Activated CD4-positive, alpha-beta T cell treated with anti-CD3 and anti-CD28 coated beads, Interleukin-2, amount 50 U/mL, for 16 hours (primary cell): Measurements from ENCODE around the gene SCUBE1.
A peak's percentile ranks its signal among the peaks of the same experiment; 100 is the strongest.

Experiments used
- DNase-seq: peaks from one replicate; pipeline ENCODE4 v3.0.0-alpha.2; 2020

SCUBE1 gene

GRCh38 chr22:43275545-43276317, 67.4 kb downstream of the SCUBE1 start:
- peak; percentile 10 for DNase-seq

GRCh38 chr22:43274595-43275240, 68.5 kb downstream of the SCUBE1 start:
- DNase-seq: no peak

GRCh38 chr22:43273902-43274484, 69.2 kb downstream of the SCUBE1 start:
- DNase-seq: peak; percentile 69

DNA sequence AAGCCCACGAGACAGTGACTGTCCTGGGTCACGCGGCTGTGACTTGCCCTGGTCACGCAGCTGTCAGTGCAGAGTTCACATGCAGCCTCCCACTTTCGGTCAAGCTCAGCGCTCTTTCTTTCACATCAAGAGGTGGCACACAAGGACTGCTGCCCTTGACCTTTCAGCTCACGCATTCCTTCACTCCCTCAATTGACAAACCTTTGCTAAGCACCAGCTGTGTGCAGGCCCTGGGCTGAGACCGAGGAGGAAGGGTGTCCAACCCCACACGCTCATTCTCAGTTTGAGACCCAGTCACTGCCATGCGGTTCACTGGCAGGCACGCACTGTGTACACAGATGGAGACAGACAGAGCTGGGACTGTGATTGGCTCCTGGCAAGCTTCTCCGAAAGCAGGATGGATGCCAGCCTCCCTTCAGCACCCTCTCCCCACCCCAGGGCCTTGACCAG, 70.3 kb downstream of the SCUBE1 start:
- DNase-seq: no peak

DNA sequence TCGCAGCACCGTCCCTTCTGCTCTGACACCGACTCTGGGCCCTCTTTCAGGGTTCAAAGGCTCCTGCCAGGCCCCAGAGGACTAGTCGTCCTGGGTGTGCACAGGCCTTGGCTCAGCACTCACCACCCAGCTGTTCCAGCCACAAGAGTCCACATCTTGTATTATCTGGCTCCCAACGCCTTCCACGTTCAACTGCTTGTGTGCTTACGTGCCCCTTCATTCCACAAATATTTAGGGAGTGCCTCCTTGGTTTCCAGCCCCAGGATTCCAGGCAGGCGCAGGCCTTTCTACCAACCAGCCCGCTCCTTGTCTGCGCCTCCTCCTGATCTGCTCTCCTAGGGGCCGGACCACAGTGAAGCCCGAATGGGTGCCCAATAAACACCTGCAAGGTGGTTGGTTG, 70.9 kb downstream of the SCUBE1 start:
- no peak for DNase-seq

DNA sequence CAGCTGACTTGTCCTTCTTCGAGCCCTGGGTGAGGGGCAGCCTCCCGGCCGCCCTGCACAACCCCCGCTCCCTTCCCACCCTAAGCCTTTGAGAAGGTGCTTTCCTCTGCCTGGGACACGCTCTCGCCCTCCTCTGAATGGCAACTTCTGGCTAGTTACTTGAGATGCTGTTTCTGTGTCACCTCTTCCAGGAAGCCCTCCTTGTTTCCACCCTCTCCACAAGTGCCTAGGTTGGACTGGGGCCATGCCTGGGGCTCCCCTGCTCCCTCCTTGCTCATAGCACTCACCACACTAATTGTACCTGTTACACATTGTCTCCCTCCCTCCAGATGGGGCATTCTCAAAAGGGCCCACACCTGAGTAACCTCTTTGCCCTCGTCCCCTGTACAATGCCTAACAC, 72.2 kb downstream of the SCUBE1 start:
- DNase-seq: no peak

- no peak for DNase-seq
Observed at GRCh38 chr22:43270314-43270908, 72.8 kb downstream of the SCUBE1 start.

DNA sequence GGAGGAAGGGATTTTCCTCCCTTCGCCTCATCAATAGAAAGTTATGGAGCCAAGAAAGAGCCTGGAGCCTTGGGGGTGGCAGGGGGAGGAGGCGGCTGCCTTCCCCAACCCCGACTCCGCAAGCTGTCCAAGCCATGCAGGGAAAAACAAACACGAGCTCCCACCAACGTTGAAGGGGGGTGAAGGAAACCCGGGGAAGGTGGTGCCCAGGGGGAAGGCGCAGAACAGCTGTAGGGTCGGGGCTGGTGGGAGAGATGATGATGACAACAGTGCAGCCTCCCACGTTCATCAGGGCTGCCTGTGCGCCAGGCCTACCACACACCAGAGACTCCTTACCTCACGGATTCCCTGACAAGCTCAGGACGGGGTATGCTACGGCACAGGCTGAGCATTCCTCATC, 73.5 kb downstream of the SCUBE1 start:
- no peak for DNase-seq

DNA sequence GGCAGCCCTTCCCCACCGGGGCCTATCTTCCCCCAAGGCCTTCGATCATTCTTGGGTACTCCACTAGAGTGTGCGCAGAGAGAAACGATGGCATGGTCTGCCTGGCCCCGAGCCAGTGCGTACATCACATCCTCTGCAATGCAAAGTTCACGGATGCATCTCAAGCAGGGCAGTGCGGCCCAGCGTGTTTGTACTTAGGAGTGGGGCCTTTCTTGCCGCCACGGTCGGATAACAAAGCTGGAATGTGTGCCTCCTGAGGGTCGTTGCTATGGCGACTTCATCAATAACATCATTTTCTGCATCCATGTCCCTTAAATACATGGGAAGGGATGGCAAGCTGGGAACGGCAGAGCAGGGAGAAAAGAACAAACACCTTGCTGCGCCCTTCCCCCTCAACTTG, 73.9 kb downstream of the SCUBE1 start:
- no peak for DNase-seq

DNA sequence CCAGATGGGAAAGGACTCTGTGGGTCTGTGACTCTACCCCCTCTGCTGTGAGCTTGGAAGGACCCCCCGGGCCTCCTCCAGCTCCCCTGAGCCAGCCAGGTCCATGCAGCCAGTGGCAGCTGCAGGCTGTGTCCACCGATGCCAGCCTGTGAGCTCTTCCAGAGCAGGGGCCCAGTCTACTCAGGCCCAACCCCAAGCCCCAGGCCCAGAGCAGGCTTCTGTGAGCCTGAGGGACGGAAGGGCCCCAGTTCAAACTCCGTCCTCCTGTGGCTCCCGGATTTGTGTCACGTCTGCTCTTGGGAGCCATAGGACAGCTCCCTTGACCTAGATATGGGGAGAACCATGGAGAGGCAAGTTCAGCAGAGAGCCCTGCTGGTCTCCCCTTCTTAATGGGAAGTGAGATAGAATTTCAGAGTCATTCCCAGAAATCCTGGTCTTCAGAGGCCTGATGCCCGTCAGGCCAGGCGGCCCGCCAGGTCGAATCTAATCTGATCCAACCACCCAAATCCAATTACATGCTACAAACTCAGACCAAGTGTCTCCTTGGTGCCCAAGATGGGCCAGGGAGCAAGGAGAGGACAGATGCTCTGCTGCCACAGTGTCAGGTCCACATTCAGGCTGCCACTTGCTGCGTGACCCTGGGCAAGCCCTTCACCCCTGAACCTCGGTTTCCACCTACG, 75.1 kb downstream of the SCUBE1 start:
- DNase-seq: no peak

GRCh38 chr22:43267332-43267980, 75.7 kb downstream of the SCUBE1 start:
- no peak for DNase-seq

DNA sequence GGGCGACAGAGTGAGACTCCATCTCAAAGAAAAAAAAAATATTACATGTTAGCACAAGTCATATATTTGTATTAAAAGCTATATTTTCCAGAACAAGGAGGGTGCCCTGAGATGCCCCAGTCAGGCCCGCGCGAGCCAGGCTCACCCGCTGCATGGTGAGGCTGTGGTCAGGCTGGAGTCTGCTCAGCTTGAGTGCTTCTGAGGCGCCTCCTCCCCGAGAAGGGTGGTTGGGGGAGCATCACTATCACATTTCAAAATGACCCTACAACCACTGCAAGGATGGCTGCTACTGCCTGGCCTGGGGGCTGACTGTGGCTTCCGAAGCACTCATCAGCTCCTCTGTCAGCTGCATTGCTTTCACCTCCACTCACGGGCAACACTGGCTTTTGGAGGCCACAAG, 77.1 kb downstream of the SCUBE1 start:
- no peak for DNase-seq

- DNase-seq: peak; percentile 93
Observed at GRCh38 chr22:43263645-43264514, 79.3 kb downstream of the SCUBE1 start.

DNA sequence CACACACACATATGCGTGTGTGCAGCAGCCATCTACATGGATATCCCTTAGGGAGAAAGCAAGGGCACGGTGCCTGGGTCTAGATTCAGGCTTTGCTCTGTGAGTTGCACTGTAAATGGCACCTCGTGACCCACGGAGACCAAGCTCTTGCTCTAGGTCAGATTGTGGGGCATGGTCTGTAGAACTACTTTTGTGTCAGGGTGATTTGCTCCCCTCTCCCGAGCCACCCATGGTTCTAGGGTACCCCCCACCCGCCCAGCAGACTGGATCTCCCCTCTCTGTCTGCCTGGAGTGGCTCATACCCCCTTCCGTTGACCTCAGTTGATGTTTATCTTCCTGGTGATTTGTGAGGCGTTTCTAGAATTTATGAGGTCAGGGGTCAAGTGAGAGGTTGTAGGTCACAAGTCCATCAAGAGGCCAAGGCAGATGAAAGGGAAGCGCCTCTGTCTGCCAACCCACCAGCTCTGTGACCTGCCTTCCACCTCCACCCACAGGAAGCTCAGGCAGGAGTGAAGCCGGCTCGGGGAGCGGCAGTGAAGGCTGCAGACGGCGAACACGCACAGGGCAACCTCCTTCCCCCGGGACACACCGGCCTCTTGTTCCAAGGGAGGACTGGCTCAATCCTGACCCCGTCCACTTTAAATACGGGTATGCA, 80.1 kb downstream of the SCUBE1 start:
- peak; percentile 52 for DNase-seq

DNA sequence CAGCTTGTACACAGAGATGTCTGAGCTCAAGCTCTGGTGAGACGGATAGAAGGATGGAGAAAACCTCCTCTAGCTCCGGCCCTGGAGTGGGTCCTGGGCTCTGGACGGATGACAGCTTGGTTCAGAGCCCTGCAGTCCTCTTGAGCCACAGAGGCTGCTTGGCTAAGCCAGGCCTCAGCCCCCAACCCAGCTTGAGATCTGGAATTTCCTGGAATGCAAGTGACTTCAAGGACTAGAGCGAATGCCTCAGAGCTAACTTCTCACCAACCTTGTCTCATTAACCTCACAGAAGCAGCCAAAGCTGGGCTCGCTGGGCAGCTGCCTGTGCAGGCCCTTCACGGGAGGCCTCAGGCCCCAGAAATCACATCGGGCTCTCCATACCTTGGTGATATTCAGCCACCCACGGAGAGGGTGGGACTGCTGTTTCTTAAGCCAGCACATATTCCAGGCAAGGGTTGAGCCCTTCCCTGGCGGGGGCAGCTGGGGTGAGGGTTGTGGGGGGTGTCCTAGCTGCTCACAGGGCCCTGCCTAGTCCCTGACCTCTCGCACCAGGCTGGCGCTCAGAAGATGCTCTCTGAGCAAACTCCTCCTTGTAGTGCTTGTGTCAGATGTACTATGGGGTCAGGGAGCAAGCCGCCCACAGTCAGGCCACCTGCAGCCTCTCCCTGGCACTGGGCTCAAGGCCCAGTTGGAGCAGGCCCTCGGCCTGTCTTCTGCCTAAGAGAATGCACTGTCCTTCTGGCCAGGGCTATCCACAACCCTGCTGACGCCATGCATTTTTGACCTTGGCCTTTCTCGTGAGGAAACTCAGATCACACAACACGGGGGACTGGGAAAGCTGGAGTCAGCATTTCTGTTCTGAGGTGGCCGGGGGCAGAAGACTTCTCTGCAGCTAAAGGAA, 82.6 kb downstream of the SCUBE1 start:
- no peak for DNase-seq

GRCh38 chr22:43257961-43258360, 85.2 kb downstream of the SCUBE1 start:
- DNase-seq: no peak

DNA sequence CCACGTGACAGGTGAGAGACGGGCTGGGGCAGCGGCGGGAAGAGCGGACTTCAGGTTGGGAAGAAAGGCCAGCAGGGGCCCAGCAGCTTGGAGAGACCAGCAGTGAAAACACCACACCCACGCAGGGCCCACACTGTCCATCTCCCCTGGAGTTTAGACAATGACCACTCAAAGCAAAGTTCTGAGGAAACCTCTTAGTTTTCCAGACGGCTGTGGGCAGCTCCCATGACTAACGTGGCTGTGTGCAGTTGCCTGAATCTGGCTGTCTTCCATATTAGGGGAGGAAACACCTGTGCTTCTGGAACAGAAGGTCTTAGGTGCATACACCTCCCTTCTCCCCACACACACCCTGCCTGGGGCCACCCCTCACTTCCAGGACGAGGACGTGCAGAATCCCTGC, 85.6 kb downstream of the SCUBE1 start:
- DNase-seq: no peak

GRCh38 chr22:43256976-43257545, 86.1 kb downstream of the SCUBE1 start:
- DNase-seq: no peak

GRCh38 chr22:43256569-43256968, 86.6 kb downstream of the SCUBE1 start:
- no peak for DNase-seq

DNA sequence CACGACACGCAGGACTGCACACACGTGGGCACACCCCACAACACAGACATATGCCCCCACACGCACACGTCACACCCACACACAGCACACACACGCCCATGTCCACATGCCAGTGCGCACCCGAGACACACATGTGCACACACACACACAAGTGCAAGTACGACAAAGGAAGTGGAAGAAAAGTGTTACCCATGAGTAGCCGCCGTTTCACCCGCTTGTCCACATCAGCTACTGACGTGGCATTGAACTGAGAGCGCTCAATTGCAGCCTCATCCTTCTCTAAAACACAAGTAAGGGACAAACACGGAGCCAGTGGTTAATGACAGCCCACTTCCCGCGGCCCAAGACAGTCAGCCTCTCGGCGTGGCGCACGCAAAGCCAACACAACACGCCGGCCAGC, 87.9 kb downstream of the SCUBE1 start:
- no peak for DNase-seq
